K562 (cell line): ENCODE data around the gene ARHGEF7. TPM values are rescaled to one million over a fixed set of nuclear protein-coding genes. Genes with fewer than 3 reads are reported as not detected.

Source experiments
- ATAC-seq: fragments of 200-7000 bp; cut with Tn5 transposase; 3 replicates; pipeline ENCODE4 v1.9.1; 2020; ENCODE audit warnings: moderate library complexity
- BruUV-seq: library from RNA; stranded (reverse); fragments of 400-500 nt; replicated peaks from 2 replicates; lab custom pipeline; 2021; lab: Mats Ljungman, UMichigan
- CTCF ChIA-PET: fragments of 300-600 bp; formaldehyde crosslinking; extraction: SDS; loops from one replicate; lab custom pipeline; 2021; ENCODE audit warnings: low intra/inter-chr PET ratio; lab: Yijun Ruan, JAX
- POLR2A ChIA-PET: fragments of 300-600, 350-650 bp; sonication (Branson Sonifier 250); formaldehyde crosslinking; extraction: SDS; loops from one replicate; lab custom pipeline; 2021; ENCODE audit warnings: antibody characterized with exemption, inconsistent platforms; lab: Yijun Ruan, JAX
- DNase-seq, 4 experiments: peaks; one replicate each; pipeline versions ENCODE4 v3.0.0 to v3.0.0-alpha.2; 2011 to 2018; ENCODE audit warnings: low spot score in 3 of 4, mixed read lengths in 3 of 4; ENCODE audit errors: extremely low read depth in 1 of 4
- FAIRE-seq: peaks from 2 replicates; lab custom pipeline; 2011; peaks lifted over from hg19 to GRCh38; lab: Jason Lieb, UNC
- H2AFZ ChIP-seq: 2 replicates; pipeline ENCODE4 v1.6.0; 2011; ENCODE audit warnings: low read depth, low read length, control low read depth, inconsistent platforms
- H3K27ac ChIP-seq: fragments of 200-600 bp; 3 replicates; pipeline ENCODE4 v1.8.0; 2011; ENCODE audit warnings: low read depth, mild to moderate bottlenecking, control low read depth, inconsistent platforms, low read length, moderate library complexity, mixed read lengths; ENCODE audit errors: extremely low read depth
- H3K27me3 ChIP-seq, 2 experiments: fragments of 300-600 bp in 1 of 2; 2 replicates in 1 of 2; 3 replicates in 1 of 2; pipeline versions ENCODE4 v1.6.0 to v1.8.0; 2011; ENCODE audit warnings: inconsistent platforms in 2 of 2, low read length in 2 of 2, mild to moderate bottlenecking in 1 of 2, mixed read lengths in 1 of 2, moderate library complexity in 1 of 2; ENCODE audit not compliant: control insufficient read depth in 2 of 2, insufficient read depth in 2 of 2
- H3K36me3 ChIP-seq: fragments of 300-600 bp; 3 replicates; pipeline ENCODE4 v1.8.0; 2011; ENCODE audit warnings: mild to moderate bottlenecking, low read length, inconsistent platforms; ENCODE audit not compliant: control insufficient read depth, insufficient read depth
- H3K4me1 ChIP-seq, 2 experiments: fragments of 200-600 bp in 1 of 2; replicated peaks in 1 of 2; 2 replicates in 1 of 2; 3 replicates in 1 of 2; pipeline versions ENCODE4 v1.5.1 to v1.8.0; 2011; ENCODE audit warnings: inconsistent platforms in 2 of 2, low read length in 2 of 2, mild to moderate bottlenecking in 1 of 2, mixed read lengths in 1 of 2, moderate library complexity in 1 of 2; ENCODE audit not compliant: control insufficient read depth in 2 of 2, insufficient read depth in 2 of 2
- H3K4me2 ChIP-seq: 2 replicates; pipeline ENCODE4 v1.6.1; 2011; ENCODE audit warnings: low read length, control low read depth, inconsistent platforms, mixed read lengths; ENCODE audit not compliant: insufficient read depth
- H3K4me3 ChIP-seq: fragments of 200-600 bp; sonication (generic), shearing (Covaris generic); 2 replicates; pipeline ENCODE4 v1.5.1; 2016; ENCODE audit warnings: control low read depth, inconsistent platforms
- H3K79me2 ChIP-seq: fragments of 200-600 bp; 3 replicates; pipeline ENCODE4 v1.8.0; 2011; ENCODE audit warnings: low read length, inconsistent platforms; ENCODE audit not compliant: control insufficient read depth, insufficient read depth
- H3K9ac ChIP-seq, 2 experiments: 2 replicates each; pipeline versions ENCODE4 v1.6.0 to v1.6.1; 2011; ENCODE audit warnings: low read depth in 2 of 2, low read length in 2 of 2, control low read depth in 1 of 2, inconsistent platforms in 1 of 2, mild to moderate bottlenecking in 1 of 2, mixed read lengths in 1 of 2; ENCODE audit not compliant: insufficient read depth in 1 of 2
- H3K9me1 ChIP-seq: one replicate; pipeline ENCODE4 v1.6.0; 2011; ENCODE audit warnings: inconsistent platforms, mild to moderate bottlenecking, low read length, moderate library complexity; ENCODE audit not compliant: control insufficient read depth, insufficient read depth
- H3K9me3 ChIP-seq: replicated peaks from 2 replicates; pipeline ENCODE4 v1.5.1; 2011; ENCODE audit warnings: low read depth, low read length, inconsistent platforms; ENCODE audit not compliant: control insufficient read depth, insufficient read depth
- H4K20me1 ChIP-seq: replicated peaks from 2 replicates; pipeline ENCODE4 v1.6.1; 2011; ENCODE audit warnings: low read length, inconsistent platforms, mixed read lengths; ENCODE audit not compliant: control insufficient read depth, insufficient read depth
- HMG20B ChIP-seq: fragments of 250-450 bp; sonication (Bioruptor Pico); IDR thresholded peaks from 2 replicates; pipeline ENCODE4 v1.5.0; 2021; ENCODE audit warnings: mild to moderate bottlenecking
- KDM2B ChIP-seq: fragments of 250-450 bp; sonication (Bioruptor Pico); IDR thresholded peaks from 2 replicates; pipeline ENCODE4 v1.8.0; 2021; ENCODE audit warnings: mild to moderate bottlenecking, moderate library complexity
- NCOA4 ChIP-seq: fragments of 450-650 bp; IDR thresholded peaks from 2 replicates; pipeline ENCODE4 v1.6.1; 2018; ENCODE audit warnings: mild to moderate bottlenecking; ENCODE audit not compliant: partially characterized antibody
- NR2F6 ChIP-seq: fragments of 450-650 bp; formaldehyde crosslinking; IDR thresholded peaks from 2 replicates; pipeline ENCODE4 v1.4.0; 2020; ENCODE audit warnings: mild to moderate bottlenecking
- NR3C1 ChIP-seq: sonication (generic); formaldehyde crosslinking; IDR thresholded peaks from 2 replicates; pipeline ENCODE4 v1.8.1; 2022; ENCODE audit warnings: missing genetic modification reagents
- STAG1 ChIP-seq: sonication (generic); formaldehyde crosslinking; IDR thresholded peaks from 2 replicates; pipeline ENCODE4 v1.5.0; 2020; ENCODE audit warnings: missing genetic modification reagents, borderline replicate concordance
- U2AF1 ChIP-seq: fragments of 200-400 bp; formaldehyde crosslinking; optimal IDR thresholded peaks from 2 replicates; pipeline ENCODE3; 2017; ENCODE audit warnings: mild to moderate bottlenecking, low read depth, low read length, moderate library complexity
- whole genome bisulfite sequencing: fragments of 100-300 bp; shearing (Covaris generic); methylation state at CpG from one replicate; pipeline ENCODE4 v1.1.6; 2016; ENCODE audit warnings: low coverage, mixed read lengths; ENCODE audit not compliant: insufficient coverage; ENCODE audit errors: missing lambda C conversion rate; 5-methylcytosine and 5-hydroxymethylcytosine counted together
- in situ Hi-C: fragments of 300-500 bp; cut with MboI; formaldehyde crosslinking; loops from 4 replicates; pipeline ENCODE4 v1.15.0; 2018; ENCODE audit warnings: inconsistent platforms, mixed read lengths
- intact Hi-C: fragments of 100-400 bp; cut with micrococcal nuclease; formaldehyde crosslinking; loops from 2 replicates; pipeline ENCODE4 v1.14.2; 2022
- polyA plus RNA-seq, 8 experiments: library from polyadenylated mRNA; depleted of rRNA in 4 of 8; stranded (reverse) in 5 of 8; unstranded in 3 of 8; fragments of >200 nt; fragmentation: Nextera tagmentation in 2 of 8; fragmentation: Illumina TruSeq in 1 of 8; extraction: Ambion mirVana in 2 of 8; extraction: Trizol in 1 of 8; gene quantifications; 2 replicates each; pipeline versions ENCODE4 v1.2.1 to v1.2.3, GENCODE V29; 2011 to 2014; ENCODE audit warnings: inconsistent platforms in 1 of 8, missing spikeins in 1 of 8
- total RNA-seq, 7 experiments: library from RNA; depleted of rRNA in 6 of 7; stranded (reverse); fragments of >200 nt in 6 of 7; fragmentation: Illumina TruSeq in 2 of 7; extraction: Trizol in 2 of 7; gene quantifications; 2 replicates each; pipeline versions ENCODE4 v1.2.1 to v1.2.3, GENCODE V29; 2011 to 2021; ENCODE audit warnings: low replicate concordance in 1 of 7
- TF ChIP-seq, protein P1 (sequence below), 3 experiments: fragments of 200-800 bp in 1 of 3; fragments of 250-450 bp in 1 of 3; fragments of 450-650 bp in 1 of 3; sonication (Bioruptor Pico) in 1 of 3; sonication (Bioruptor generic) in 1 of 3; formaldehyde crosslinking in 1 of 3; IDR thresholded peaks; 2 replicates each; pipeline versions ENCODE4 v1.6.1 to v1.8.0; 2016 to 2022; ENCODE audit warnings: mild to moderate bottlenecking in 2 of 3, missing genetic modification characterization in 2 of 3, missing compliant biosample characterization in 1 of 3, moderate library complexity in 1 of 3
- TF ChIP-seq, protein P2 (sequence below): fragments of 250-450 bp; sonication (Bioruptor Pico); IDR thresholded peaks from 2 replicates; pipeline ENCODE4 v1.5.0; 2021

The ARHGEF7 gene
- total and polyA plus RNA-seq, 9 of the 15 experiments (the other 6 are each of a cell fraction or from before 2014, with no cell fraction given), result 2.1 to 26.8 (median 17.5) TPM

DNA sequence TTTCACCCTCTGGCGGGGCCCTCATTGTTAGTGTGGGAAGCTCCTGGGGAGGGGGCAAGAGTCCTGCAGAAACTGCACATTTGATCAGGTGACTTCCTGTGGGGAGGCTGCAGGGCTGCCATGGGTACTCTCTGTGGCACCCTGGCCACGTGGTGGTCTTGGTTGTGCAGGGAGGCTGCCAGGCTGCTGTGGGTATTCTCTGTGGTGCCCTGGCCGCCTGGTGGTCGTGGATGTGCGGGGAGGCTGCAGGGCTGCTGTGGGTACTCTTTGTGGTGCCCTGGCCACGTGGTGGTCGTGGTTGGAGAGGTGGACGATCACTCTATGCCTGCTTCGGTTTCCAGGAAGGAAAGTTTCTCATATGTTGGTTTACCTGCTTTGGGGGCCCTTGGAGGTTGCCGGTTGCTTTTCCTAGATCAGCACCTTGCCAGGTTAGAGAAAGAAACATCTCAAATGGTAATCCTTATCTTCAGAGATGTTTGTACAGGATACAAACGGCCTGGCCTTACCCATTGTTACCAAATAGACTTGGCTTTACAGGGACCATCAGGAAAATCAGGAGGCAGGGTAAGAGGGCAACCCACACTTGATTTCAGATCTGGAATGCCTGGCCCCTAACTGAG, 228.2 kb downstream of the ARHGEF7 start:
- in situ Hi-C loops, result no loop called here
- Histone ChIP-seq H3K27ac (no peak overlapping the region), H2AFZ (no peak overlapping the region), H3K4me1 (no peaks in the 10 kb centered on the region; a peak in 1 of 5 replicates), H4K20me1 (no peaks in the 10 kb centered on the region), H3K4me3 (no peak overlapping the region), H3K9me1 (no peaks in the 10 kb centered on the region), H3K79me2 (no peaks in the 10 kb centered on the region), H3K36me3 (no peaks in the 10 kb centered on the region), H3K27me3 (peaks cover 3 to 66% of the 10 kb centered on the region in 2 experiments; a peak in 4 of 5 replicates), H3K9ac (no peak overlapping the region), H3K9me3 (no peaks in the 10 kb centered on the region), H3K4me2 (no peak overlapping the region)
- FAIRE-seq, result no peak
- no TSS peak for BruUV-seq
- ATAC-seq, result no peak
- no peak for DNase-seq
- ChIA-PET CTCF (no interaction called here), POLR2A (no interaction called here)
- TF ChIP-seq KDM2B (CRISPR knock-in tag) (no peak), STAG1 (CRISPR knock-in tag) (no peak), NR2F6 (CRISPR knock-in tag) (no peak), HMG20B (CRISPR knock-in tag) (no peak), NR3C1 (CRISPR knock-in tag) (no peak), U2AF1 (no peak), NCOA4 (no peak)
- TF ChIP-seq, protein P1, sequence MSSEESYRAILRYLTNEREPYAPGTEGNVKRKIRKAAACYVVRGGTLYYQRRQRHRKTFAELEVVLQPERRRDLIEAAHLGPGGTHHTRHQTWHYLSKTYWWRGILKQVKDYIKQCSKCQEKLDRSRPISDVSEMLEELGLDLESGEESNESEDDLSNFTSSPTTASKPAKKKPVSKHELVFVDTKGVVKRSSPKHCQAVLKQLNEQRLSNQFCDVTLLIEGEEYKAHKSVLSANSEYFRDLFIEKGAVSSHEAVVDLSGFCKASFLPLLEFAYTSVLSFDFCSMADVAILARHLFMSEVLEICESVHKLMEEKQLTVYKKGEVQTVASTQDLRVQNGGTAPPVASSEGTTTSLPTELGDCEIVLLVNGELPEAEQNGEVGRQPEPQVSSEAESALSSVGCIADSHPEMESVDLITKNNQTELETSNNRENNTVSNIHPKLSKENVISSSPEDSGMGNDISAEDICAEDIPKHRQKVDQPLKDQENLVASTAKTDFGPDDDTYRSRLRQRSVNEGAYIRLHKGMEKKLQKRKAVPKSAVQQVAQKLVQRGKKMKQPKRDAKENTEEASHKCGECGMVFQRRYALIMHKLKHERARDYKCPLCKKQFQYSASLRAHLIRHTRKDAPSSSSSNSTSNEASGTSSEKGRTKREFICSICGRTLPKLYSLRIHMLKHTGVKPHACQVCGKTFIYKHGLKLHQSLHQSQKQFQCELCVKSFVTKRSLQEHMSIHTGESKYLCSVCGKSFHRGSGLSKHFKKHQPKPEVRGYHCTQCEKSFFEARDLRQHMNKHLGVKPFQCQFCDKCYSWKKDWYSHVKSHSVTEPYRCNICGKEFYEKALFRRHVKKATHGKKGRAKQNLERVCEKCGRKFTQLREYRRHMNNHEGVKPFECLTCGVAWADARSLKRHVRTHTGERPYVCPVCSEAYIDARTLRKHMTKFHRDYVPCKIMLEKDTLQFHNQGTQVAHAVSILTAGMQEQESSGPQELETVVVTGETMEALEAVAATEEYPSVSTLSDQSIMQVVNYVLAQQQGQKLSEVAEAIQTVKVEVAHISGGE (CRISPR knock-in tag; IDR thresholded peaks at IDR 0.05), result no peak
- TF ChIP-seq, protein P2, sequence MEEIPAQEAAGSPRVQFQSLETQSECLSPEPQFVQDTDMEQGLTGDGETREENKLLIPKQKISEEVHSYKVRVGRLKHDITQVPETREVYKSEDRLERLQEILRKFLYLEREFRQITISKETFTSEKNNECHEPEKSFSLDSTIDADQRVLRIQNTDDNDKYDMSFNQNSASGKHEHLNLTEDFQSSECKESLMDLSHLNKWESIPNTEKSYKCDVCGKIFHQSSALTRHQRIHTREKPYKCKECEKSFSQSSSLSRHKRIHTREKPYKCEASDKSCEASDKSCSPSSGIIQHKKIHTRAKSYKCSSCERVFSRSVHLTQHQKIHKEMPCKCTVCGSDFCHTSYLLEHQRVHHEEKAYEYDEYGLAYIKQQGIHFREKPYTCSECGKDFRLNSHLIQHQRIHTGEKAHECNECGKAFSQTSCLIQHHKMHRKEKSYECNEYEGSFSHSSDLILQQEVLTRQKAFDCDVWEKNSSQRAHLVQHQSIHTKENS (CRISPR knock-in tag), result no peak
- 0% methylated on average over 6 of the region's 11 CpGs for WGBS
- intact Hi-C loops, result no loop called here
